Vagina (tissue), 2 donors: ENCODE measurements around the gene TANGO6. TPM values are rescaled to one million over a fixed set of nuclear protein-coding genes. Genes with fewer than 3 reads are reported as not detected.

Experiments
- DNase-seq, 2 donors: peaks; one replicate each; pipeline ENCODE4 v3.0.0-alpha.2; 2017; ENCODE audit errors: extremely low spot score in 2 of 2
- H3K27ac ChIP-seq: fragments of 200-600 bp; sonication (generic); one replicate; pipeline ENCODE4 v1.5.1; 2019
- H3K27me3 ChIP-seq: fragments of 200-600 bp; sonication (generic); one replicate; pipeline ENCODE4 v1.5.1; 2019
- H3K36me3 ChIP-seq, 2 donors: fragments of 200-600 bp; sonication (generic); one replicate each; pipeline ENCODE4 v1.5.1; 2017 to 2019
- H3K4me1 ChIP-seq: fragments of 200-600 bp; sonication (generic); one replicate; pipeline ENCODE4 v1.5.1; 2019
- H3K4me3 ChIP-seq, 2 donors: fragments of 200-600 bp; sonication (generic); 1 replicate in 1 of 2; 2 replicates in 1 of 2; pipeline ENCODE4 v1.5.1; 2016 to 2019
- H3K9me3 ChIP-seq: fragments of 200-600 bp; sonication (generic); one replicate; pipeline ENCODE4 v1.5.1; 2019
- POLR2A ChIP-seq, 2 donors: fragments of 450-650 bp; IDR thresholded peaks; one replicate each; pipeline ENCODE4 v1.6.1; 2017; ENCODE audit warnings: antibody characterized with exemption in 2 of 2, mild to moderate bottlenecking in 2 of 2, moderate library complexity in 2 of 2
- POLR2AphosphoS5 ChIP-seq, 2 donors: sonication (generic); formaldehyde crosslinking; IDR thresholded peaks; one replicate each; pipeline ENCODE4 v1.9.0; 2017; ENCODE audit warnings: antibody characterized with exemption in 2 of 2, mild to moderate bottlenecking in 2 of 2, low read depth in 1 of 2; ENCODE audit not compliant: insufficient read depth in 1 of 2
- intact Hi-C: fragments of 100-400 bp; cut with DNase I; formaldehyde crosslinking; loops from one replicate; pipeline ENCODE4 v1.15.1; 2023
- total RNA-seq: library from RNA; depleted of rRNA; stranded (reverse); fragments of >200 nt; gene quantifications from one replicate; pipeline ENCODE4 v1.2.3, GENCODE V29; 2016
- TF ChIP-seq, protein P1 (sequence below), 3 experiments: fragments of 450-650 bp in 2 of 3; fragments of 200-600 bp in 1 of 3; sonication (generic) in 1 of 3; IDR thresholded peaks; one replicate each; pipeline ENCODE4 v1.5.1; 2017 to 2019; ENCODE audit warnings: antibody characterized with exemption in 3 of 3, mild to moderate bottlenecking in 2 of 3, moderate library complexity in 2 of 3

Gene TANGO6
- total RNA-seq, 1 donor from 2014 or later: 21.9 TPM

DNA sequence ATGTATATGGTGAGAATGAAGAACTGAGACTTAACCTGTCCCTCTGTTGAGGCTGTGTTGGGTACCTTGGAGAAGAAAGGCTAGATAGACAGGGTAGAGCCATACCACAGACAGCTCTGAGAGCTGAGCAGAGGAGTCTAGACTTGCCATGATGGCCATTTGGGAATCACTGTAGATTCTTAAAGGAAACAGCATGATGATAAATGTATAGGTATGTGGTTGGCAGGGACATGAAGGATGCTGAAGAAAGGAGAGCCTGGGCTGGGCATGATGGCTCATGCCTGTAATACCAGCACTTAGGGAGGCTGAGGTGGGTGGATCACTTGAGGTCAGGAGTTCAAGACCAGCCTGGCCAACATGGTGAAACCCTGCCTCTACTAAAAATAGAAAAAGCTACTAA, 147.7 kb downstream of the TANGO6 start:
- H3K27ac ChIP-seq: no peak overlapping the region
- H3K4me3 ChIP-seq: no peak overlapping the region
- TF ChIP-seq, protein P1, sequence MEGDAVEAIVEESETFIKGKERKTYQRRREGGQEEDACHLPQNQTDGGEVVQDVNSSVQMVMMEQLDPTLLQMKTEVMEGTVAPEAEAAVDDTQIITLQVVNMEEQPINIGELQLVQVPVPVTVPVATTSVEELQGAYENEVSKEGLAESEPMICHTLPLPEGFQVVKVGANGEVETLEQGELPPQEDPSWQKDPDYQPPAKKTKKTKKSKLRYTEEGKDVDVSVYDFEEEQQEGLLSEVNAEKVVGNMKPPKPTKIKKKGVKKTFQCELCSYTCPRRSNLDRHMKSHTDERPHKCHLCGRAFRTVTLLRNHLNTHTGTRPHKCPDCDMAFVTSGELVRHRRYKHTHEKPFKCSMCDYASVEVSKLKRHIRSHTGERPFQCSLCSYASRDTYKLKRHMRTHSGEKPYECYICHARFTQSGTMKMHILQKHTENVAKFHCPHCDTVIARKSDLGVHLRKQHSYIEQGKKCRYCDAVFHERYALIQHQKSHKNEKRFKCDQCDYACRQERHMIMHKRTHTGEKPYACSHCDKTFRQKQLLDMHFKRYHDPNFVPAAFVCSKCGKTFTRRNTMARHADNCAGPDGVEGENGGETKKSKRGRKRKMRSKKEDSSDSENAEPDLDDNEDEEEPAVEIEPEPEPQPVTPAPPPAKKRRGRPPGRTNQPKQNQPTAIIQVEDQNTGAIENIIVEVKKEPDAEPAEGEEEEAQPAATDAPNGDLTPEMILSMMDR (IDR thresholded peaks at IDR 0.05): no peak
- TF ChIP-seq POLR2A (IDR thresholded peaks at IDR 0.05): no peak
- TF ChIP-seq POLR2AphosphoS5 (IDR thresholded peaks at IDR 0.05; ENCODE audit: insufficient read depth in 1 of 2, low read depth in 1 of 2): no peak
- H3K4me1 ChIP-seq: peaks cover 9% of the 10 kb centered on the region
- no peaks in the 10 kb centered on the region for H3K9me3 ChIP-seq
- H3K27me3 ChIP-seq: no peaks in the 10 kb centered on the region
- intact Hi-C loops: no loop called here
- no peak for DNase-seq
- no peaks in the 10 kb centered on the region for H3K36me3 ChIP-seq

DNA sequence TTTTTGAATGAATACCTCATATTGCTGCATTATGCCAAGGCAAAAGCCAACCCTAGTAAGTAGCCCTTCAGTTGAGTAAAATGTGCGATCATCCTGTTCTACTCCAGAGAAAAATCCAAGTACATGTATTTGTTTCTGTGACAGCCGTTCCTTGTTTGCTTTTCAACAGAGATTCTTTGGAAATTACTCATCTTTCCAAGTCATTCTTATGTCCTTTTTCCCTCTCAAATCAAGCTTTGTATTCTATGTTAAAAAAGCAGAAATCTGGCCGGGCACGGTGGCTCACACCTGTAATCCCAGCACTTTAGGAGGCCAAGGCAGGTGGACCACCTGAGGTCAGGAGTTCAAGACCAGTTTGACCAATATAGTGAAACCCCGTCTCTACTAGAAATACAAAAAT, 149.2 kb downstream of the TANGO6 start:
- no peaks in the 10 kb centered on the region for H3K36me3 ChIP-seq
- DNase-seq: no peak
- peaks cover 9% of the 10 kb centered on the region for H3K4me1 ChIP-seq
- H3K27ac ChIP-seq: no peak overlapping the region
- H3K27me3 ChIP-seq: no peaks in the 10 kb centered on the region
- intact Hi-C loops: no loop called here
- TF ChIP-seq POLR2AphosphoS5 (IDR thresholded peaks at IDR 0.05; ENCODE audit: insufficient read depth in 1 of 2, low read depth in 1 of 2) (no peak), POLR2A (IDR thresholded peaks at IDR 0.05) (no peak)
- TF ChIP-seq, protein P1 (IDR thresholded peaks at IDR 0.05): no peak
- no peaks in the 10 kb centered on the region for H3K9me3 ChIP-seq
- no peak overlapping the region for H3K4me3 ChIP-seq

DNA sequence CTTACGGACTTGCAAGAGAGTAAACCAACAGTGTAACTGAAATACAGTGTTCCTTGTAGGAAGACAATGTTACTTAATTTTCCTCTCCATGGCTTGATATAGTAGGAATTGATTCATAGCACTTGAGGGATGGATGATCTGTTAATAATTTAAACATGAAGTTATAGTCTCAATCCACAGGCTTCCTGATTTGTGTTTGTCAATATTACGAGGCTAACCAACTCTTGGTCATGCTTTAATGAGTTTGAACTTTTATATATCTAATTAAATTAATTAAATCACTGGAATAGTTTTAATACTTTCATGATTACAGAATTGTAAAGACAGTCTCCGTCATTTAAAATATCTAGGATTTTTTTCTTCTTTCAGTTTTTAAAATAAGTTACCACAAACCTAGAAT, 150.1 kb downstream of the TANGO6 start:
- Histone ChIP-seq H3K9me3 (no peaks in the 10 kb centered on the region), H3K4me1 (peaks cover 9% of the 10 kb centered on the region), H3K36me3 (no peaks in the 10 kb centered on the region), H3K27me3 (no peaks in the 10 kb centered on the region), H3K4me3 (no peak overlapping the region), H3K27ac (no peak overlapping the region)
- no peak for DNase-seq
- TF ChIP-seq, protein P1 (IDR thresholded peaks at IDR 0.05): no peak
- TF ChIP-seq POLR2AphosphoS5 (IDR thresholded peaks at IDR 0.05; ENCODE audit: insufficient read depth in 1 of 2, low read depth in 1 of 2) (no peak), POLR2A (IDR thresholded peaks at IDR 0.05) (no peak)
- intact Hi-C loops: no loop called here

DNA sequence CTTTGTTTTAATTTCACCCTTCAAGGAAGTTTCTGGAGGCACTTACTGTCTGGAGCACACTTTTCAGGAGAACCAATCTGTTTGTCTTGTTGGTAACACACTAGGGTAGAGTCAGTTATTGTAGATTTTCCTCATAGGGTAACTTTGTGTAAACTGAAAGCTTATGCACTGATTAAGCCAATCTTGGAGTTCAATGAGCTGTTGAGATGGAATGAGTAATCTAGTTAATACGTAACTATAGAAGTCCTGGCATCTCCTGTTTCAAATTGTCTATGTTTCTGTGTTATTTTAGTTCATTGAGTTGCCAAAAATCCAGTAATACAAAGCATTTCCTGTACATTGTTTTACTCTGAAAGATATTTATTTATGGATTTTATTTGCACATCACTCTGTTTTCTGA, 150.6 kb downstream of the TANGO6 start:
- Histone ChIP-seq H3K9me3 (no peaks in the 10 kb centered on the region), H3K27me3 (no peaks in the 10 kb centered on the region), H3K4me1 (peaks cover 9% of the 10 kb centered on the region), H3K4me3 (no peak overlapping the region), H3K36me3 (no peaks in the 10 kb centered on the region), H3K27ac (no peak overlapping the region)
- TF ChIP-seq POLR2AphosphoS5 (IDR thresholded peaks at IDR 0.05; ENCODE audit: insufficient read depth in 1 of 2, low read depth in 1 of 2) (no peak), POLR2A (IDR thresholded peaks at IDR 0.05) (no peak)
- TF ChIP-seq, protein P1 (IDR thresholded peaks at IDR 0.05): no peak
- intact Hi-C loops: no loop called here
- DNase-seq: no peak

DNA sequence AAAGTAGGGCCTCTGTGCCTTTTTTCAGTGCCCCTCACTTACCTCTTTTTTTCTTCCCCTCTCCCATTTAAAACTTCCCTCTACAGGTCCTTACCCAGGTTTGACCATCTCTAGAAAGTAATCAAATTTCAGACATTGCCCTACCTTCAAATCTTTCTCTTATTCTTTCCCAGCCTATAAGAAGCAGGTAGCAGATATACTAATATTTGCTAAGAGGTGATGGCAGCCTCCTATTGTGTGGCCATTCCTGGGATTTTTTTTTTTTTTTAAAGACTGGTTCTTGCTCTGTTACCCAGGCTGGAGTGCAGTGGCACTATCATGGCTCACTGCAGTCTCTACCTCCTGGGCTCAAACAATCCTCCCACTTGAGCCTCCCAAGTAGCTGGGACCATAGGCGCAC, 151.0 kb downstream of the TANGO6 start:
- Histone ChIP-seq H3K36me3 (no peaks in the 10 kb centered on the region), H3K9me3 (no peaks in the 10 kb centered on the region), H3K4me3 (no peak overlapping the region), H3K4me1 (peaks cover 9% of the 10 kb centered on the region), H3K27ac (no peak overlapping the region), H3K27me3 (no peaks in the 10 kb centered on the region)
- TF ChIP-seq, protein P1 (IDR thresholded peaks at IDR 0.05): no peak
- TF ChIP-seq POLR2A (IDR thresholded peaks at IDR 0.05) (no peak), POLR2AphosphoS5 (IDR thresholded peaks at IDR 0.05; ENCODE audit: insufficient read depth in 1 of 2, low read depth in 1 of 2) (no peak)
- intact Hi-C loops: no loop called here
- DNase-seq: no peak
